ENCODE data around the gene NACA2.

DNA sequence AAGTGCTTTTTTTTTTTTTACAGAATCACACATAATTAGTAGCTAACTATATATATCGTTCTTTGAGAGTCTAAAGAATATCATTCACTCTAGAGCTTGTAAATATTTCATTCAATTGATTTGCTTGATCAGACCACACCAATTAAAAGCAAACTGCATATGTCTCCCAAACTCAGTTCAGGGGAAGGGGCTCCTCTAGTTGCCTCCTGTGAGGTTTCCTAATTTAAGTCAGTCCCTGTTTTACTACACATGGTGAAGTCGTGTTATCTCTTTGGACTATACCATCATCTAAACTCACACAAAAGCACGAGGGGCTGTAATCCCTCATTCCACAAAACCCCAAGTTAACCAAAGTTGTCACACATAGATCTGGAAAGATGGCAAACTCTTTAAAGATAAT is 11.7 kb downstream of the NACA2 start:
- TF ChIP-seq POLR2A (IDR thresholded peaks at IDR 0.05; ENCODE audit: borderline replicate concordance, extremely low read depth, insufficient read depth, insufficient read length) (no peak), POLR2AphosphoS5 (IDR thresholded peaks at IDR 0.05; ENCODE audit: low read depth, low read length) (no peak), SIN3A (IDR thresholded peaks at IDR 0.05; ENCODE audit: low read depth) (no peak), RAD21 (IDR thresholded peaks at IDR 0.05; ENCODE audit: low read depth) (no peak), YY1 (IDR thresholded peaks at IDR 0.05; ENCODE audit: extremely low read depth, insufficient replicate concordance, low read depth, low read length) (no peak)
- TF ChIP-seq, protein P1, sequence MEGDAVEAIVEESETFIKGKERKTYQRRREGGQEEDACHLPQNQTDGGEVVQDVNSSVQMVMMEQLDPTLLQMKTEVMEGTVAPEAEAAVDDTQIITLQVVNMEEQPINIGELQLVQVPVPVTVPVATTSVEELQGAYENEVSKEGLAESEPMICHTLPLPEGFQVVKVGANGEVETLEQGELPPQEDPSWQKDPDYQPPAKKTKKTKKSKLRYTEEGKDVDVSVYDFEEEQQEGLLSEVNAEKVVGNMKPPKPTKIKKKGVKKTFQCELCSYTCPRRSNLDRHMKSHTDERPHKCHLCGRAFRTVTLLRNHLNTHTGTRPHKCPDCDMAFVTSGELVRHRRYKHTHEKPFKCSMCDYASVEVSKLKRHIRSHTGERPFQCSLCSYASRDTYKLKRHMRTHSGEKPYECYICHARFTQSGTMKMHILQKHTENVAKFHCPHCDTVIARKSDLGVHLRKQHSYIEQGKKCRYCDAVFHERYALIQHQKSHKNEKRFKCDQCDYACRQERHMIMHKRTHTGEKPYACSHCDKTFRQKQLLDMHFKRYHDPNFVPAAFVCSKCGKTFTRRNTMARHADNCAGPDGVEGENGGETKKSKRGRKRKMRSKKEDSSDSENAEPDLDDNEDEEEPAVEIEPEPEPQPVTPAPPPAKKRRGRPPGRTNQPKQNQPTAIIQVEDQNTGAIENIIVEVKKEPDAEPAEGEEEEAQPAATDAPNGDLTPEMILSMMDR (IDR thresholded peaks at IDR 0.05 in 2 of 3, conservative IDR thresholded peaks at IDR 0.05 in 1 of 3; ENCODE audit: borderline replicate concordance in 1 of 3, insufficient read depth in 1 of 3, low read depth in 2 of 3, low read length in 2 of 3), result no peak
- TF ChIP-seq, protein P2, sequence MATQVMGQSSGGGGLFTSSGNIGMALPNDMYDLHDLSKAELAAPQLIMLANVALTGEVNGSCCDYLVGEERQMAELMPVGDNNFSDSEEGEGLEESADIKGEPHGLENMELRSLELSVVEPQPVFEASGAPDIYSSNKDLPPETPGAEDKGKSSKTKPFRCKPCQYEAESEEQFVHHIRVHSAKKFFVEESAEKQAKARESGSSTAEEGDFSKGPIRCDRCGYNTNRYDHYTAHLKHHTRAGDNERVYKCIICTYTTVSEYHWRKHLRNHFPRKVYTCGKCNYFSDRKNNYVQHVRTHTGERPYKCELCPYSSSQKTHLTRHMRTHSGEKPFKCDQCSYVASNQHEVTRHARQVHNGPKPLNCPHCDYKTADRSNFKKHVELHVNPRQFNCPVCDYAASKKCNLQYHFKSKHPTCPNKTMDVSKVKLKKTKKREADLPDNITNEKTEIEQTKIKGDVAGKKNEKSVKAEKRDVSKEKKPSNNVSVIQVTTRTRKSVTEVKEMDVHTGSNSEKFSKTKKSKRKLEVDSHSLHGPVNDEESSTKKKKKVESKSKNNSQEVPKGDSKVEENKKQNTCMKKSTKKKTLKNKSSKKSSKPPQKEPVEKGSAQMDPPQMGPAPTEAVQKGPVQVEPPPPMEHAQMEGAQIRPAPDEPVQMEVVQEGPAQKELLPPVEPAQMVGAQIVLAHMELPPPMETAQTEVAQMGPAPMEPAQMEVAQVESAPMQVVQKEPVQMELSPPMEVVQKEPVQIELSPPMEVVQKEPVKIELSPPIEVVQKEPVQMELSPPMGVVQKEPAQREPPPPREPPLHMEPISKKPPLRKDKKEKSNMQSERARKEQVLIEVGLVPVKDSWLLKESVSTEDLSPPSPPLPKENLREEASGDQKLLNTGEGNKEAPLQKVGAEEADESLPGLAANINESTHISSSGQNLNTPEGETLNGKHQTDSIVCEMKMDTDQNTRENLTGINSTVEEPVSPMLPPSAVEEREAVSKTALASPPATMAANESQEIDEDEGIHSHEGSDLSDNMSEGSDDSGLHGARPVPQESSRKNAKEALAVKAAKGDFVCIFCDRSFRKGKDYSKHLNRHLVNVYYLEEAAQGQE (IDR thresholded peaks at IDR 0.05; ENCODE audit: low read depth), result no peak
